NCI-H1105 treated with DMSO at 0.1 percent for 48 hours (cell line): Measurements from ENCODE around the gene PACS1.
A peak's percentile ranks its signal among the peaks of the same experiment; 100 is the strongest.

Experiments used
- DNase-seq: peaks from one replicate; lab custom pipeline; 2025; lab: John Stamatoyannopoulos, UW

PACS1 gene

GRCh38 chr11:66143264-66143566 lies 73.1 kb downstream of the PACS1 start:
- no peak for DNase-seq

- no peak for DNase-seq
These were observed 74.1 kb downstream of the PACS1 start for GRCh38 chr11:66143996-66144678.

- DNase-seq = no peak
These were observed 76.0 kb downstream of the PACS1 start for GRCh38 chr11:66146074-66146473.

GRCh38 chr11:66146940-66147339 lies 76.9 kb downstream of the PACS1 start:
- no peak for DNase-seq

- no peak for DNase-seq
These were observed 80.1 kb downstream of the PACS1 start for GRCh38 chr11:66150140-66150539.

GRCh38 chr11:66150725-66151124 lies 80.7 kb downstream of the PACS1 start:
- DNase-seq = no peak

GRCh38 chr11:66151273-66151672 lies 81.2 kb downstream of the PACS1 start:
- no peak for DNase-seq

GRCh38 chr11:66154109-66154508 lies 84.0 kb downstream of the PACS1 start:
- DNase-seq = no peak

GRCh38 chr11:66155387-66156073 lies 85.5 kb downstream of the PACS1 start:
- no peak for DNase-seq

- DNase-seq = no peak
These were observed 87.3 kb downstream of the PACS1 start for GRCh38 chr11:66157182-66157864.

GRCh38 chr11:66158156-66158555 lies 88.1 kb downstream of the PACS1 start:
- DNase-seq = no peak

GRCh38 chr11:66159324-66159984 lies 89.4 kb downstream of the PACS1 start:
- DNase-seq = peak; percentile 79

GRCh38 chr11:66160709-66161108 lies 90.6 kb downstream of the PACS1 start:
- no peak for DNase-seq

GRCh38 chr11:66168289-66168688 lies 98.2 kb downstream of the PACS1 start:
- DNase-seq = no peak

- DNase-seq = no peak
These were observed 102.1 kb downstream of the PACS1 start for GRCh38 chr11:66172146-66172545.

- no peak for DNase-seq
These were observed 106.6 kb downstream of the PACS1 start for GRCh38 chr11:66176650-66177049.

GRCh38 chr11:66178183-66178582 lies 108.1 kb downstream of the PACS1 start:
- DNase-seq = no peak

- no peak for DNase-seq
These were observed 108.8 kb downstream of the PACS1 start for GRCh38 chr11:66178871-66179270.

GRCh38 chr11:66181632-66182315 lies 111.7 kb downstream of the PACS1 start:
- no peak for DNase-seq

GRCh38 chr11:66183494-66184048 lies 113.5 kb downstream of the PACS1 start:
- DNase-seq = no peak

GRCh38 chr11:66184728-66185127 lies 114.7 kb downstream of the PACS1 start:
- DNase-seq = no peak

- no peak for DNase-seq
These were observed 116.4 kb downstream of the PACS1 start for GRCh38 chr11:66186470-66186869.
